SK-N-SH treated with all-trans-retinoic acid at 6 μM for 48 hours (cell line): Measurements from ENCODE around the gene LTBP2.

Source experiments
- ARNTL ChIP-seq: fragments of 450-650 bp; formaldehyde crosslinking; IDR thresholded peaks from 2 replicates; pipeline ENCODE4 v1.5.0; 2020; ENCODE audit warnings: low read depth, mild to moderate bottlenecking, moderate library complexity, borderline replicate concordance
- CREB5 ChIP-seq: fragments of 250-450 bp; sonication (Bioruptor Pico); IDR thresholded peaks from 2 replicates; pipeline ENCODE4 v1.5.1; 2020; ENCODE audit warnings: low read depth, mild to moderate bottlenecking, moderate library complexity
- ESRRG ChIP-seq: fragments of 250-450 bp; sonication (Bioruptor Pico); IDR thresholded peaks from 2 replicates; pipeline ENCODE4 v1.6.1; 2021; ENCODE audit warnings: mild to moderate bottlenecking
- OSR1 ChIP-seq: fragments of 250-450 bp; sonication (Bioruptor Pico); IDR thresholded peaks from 2 replicates; pipeline ENCODE4 v1.8.0; 2022; ENCODE audit warnings: moderate library complexity, mild to moderate bottlenecking, inconsistent platforms
- PPARA ChIP-seq: fragments of 250-450 bp; sonication (Bioruptor Pico); IDR thresholded peaks from 2 replicates; pipeline ENCODE4 v1.5.0; 2020; ENCODE audit warnings: mild to moderate bottlenecking, borderline replicate concordance
- RARB ChIP-seq: fragments of 250-450 bp; sonication (Bioruptor Pico); IDR thresholded peaks from 2 replicates; pipeline ENCODE4 v1.8.0; 2021; ENCODE audit warnings: mild to moderate bottlenecking, moderate library complexity
- TCF4 ChIP-seq: fragments of 250-450 bp; sonication (Bioruptor Pico); IDR thresholded peaks from 2 replicates; pipeline ENCODE4 v1.8.0; 2021; ENCODE audit warnings: mild to moderate bottlenecking, moderate library complexity, borderline replicate concordance
- ZC3H10 ChIP-seq: fragments of 250-450 bp; sonication (Bioruptor Pico); IDR thresholded peaks from 2 replicates; pipeline ENCODE4 v1.5.1; 2021; ENCODE audit warnings: mild to moderate bottlenecking, moderate library complexity
- ZFP30 ChIP-seq: fragments of 450-650 bp; formaldehyde crosslinking; IDR thresholded peaks from 2 replicates; pipeline ENCODE4 v1.5.0; 2022; ENCODE audit warnings: mild to moderate bottlenecking, moderate library complexity

GRCh38 chr14:74570696-74571095 is 41.3 kb downstream of the LTBP2 start:
- no peak for TF ChIP-seq ESRRG
- no peak for TF ChIP-seq RARB (CRISPR knock-in tag)
- no peak for TF ChIP-seq TCF4
- no peak for TF ChIP-seq ZFP30 (CRISPR knock-in tag)
- TF ChIP-seq ARNTL = no peak
- TF ChIP-seq CREB5 (CRISPR knock-in tag) = no peak
- no peak for TF ChIP-seq OSR1
- TF ChIP-seq ZC3H10 (CRISPR knock-in tag) = no peak
- TF ChIP-seq PPARA (CRISPR knock-in tag) = no peak
